Measurements from ENCODE around the gene BOC.

DNA sequence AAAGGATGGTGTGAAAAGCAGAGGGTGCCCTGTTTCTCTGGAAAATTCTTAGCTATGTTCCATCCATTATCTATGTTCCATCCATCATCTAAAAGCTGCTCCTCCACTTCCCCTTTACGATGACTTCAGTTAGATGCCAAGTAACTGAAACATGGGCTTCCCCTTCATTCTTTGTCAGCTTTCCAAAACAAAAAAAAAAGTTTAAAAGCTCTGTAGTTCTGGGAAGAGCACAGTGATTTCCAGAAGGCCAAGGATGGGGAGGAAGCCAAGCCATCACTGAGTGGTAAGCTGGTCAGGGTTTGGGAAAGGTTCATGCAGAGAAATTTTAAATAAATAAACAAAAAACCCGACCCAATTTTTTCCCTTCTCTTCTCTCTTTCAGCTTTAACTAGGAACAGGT, 118.4 kb downstream of the BOC start:
- TF ChIP-seq, protein P1, sequence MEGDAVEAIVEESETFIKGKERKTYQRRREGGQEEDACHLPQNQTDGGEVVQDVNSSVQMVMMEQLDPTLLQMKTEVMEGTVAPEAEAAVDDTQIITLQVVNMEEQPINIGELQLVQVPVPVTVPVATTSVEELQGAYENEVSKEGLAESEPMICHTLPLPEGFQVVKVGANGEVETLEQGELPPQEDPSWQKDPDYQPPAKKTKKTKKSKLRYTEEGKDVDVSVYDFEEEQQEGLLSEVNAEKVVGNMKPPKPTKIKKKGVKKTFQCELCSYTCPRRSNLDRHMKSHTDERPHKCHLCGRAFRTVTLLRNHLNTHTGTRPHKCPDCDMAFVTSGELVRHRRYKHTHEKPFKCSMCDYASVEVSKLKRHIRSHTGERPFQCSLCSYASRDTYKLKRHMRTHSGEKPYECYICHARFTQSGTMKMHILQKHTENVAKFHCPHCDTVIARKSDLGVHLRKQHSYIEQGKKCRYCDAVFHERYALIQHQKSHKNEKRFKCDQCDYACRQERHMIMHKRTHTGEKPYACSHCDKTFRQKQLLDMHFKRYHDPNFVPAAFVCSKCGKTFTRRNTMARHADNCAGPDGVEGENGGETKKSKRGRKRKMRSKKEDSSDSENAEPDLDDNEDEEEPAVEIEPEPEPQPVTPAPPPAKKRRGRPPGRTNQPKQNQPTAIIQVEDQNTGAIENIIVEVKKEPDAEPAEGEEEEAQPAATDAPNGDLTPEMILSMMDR (IDR thresholded peaks at IDR 0.05 in 8 of 11, conservative IDR thresholded peaks at IDR 0.05 in 3 of 11): no peak
- TF ChIP-seq POLR2A (IDR thresholded peaks at IDR 0.05): no peak
